GM18508 (cell line): ENCODE measurements around the gene HHAT.

Source experiments
- ATAC-seq: cut with Tn5 transposase; IDR thresholded peaks from one replicate; pipeline ENCODE4 v1.9.1; 2021; ENCODE audit warnings: moderate number of reproducible peaks; ENCODE audit not compliant: insufficient read depth, unreplicated experiment

HHAT gene

GRCh38 chr1:210621712-210622111, 293.0 kb downstream of the HHAT start:
- ATAC-seq: no peak

GRCh38 chr1:210624722-210625121, 296.0 kb downstream of the HHAT start:
- ATAC-seq: no peak

GRCh38 chr1:210625715-210626114, 297.0 kb downstream of the HHAT start:
- no peak for ATAC-seq

GRCh38 chr1:210626341-210626740, 297.6 kb downstream of the HHAT start:
- ATAC-seq: no peak

GRCh38 chr1:210627755-210628154, 299.1 kb downstream of the HHAT start:
- ATAC-seq: no peak

GRCh38 chr1:210629276-210629675, 300.6 kb downstream of the HHAT start:
- no peak for ATAC-seq

GRCh38 chr1:210631399-210631798, 302.7 kb downstream of the HHAT start:
- ATAC-seq: no peak

GRCh38 chr1:210633140-210633539, 304.4 kb downstream of the HHAT start:
- no peak for ATAC-seq

GRCh38 chr1:210633636-210634035, 304.9 kb downstream of the HHAT start:
- no peak for ATAC-seq

GRCh38 chr1:210635108-210635507, 306.4 kb downstream of the HHAT start:
- no peak for ATAC-seq

GRCh38 chr1:210641582-210641981, 312.9 kb downstream of the HHAT start:
- no peak for ATAC-seq

GRCh38 chr1:210645582-210646257, 317.0 kb downstream of the HHAT start:
- ATAC-seq: no peak

GRCh38 chr1:210646258-210646616, 317.5 kb downstream of the HHAT start:
- no peak for ATAC-seq

- no peak for ATAC-seq
Observed at GRCh38 chr1:210647406-210648333, 319.0 kb downstream of the HHAT start.

GRCh38 chr1:210648588-210649269, 320.0 kb downstream of the HHAT start:
- ATAC-seq: no peak

- no peak for ATAC-seq
Observed at GRCh38 chr1:210650403-210650802, 321.7 kb downstream of the HHAT start.

GRCh38 chr1:210652329-210652954, 323.7 kb downstream of the HHAT start:
- ATAC-seq: no peak

- ATAC-seq: no peak
Observed at GRCh38 chr1:210653771-210654170, 325.1 kb downstream of the HHAT start.

GRCh38 chr1:210654176-210654981, 325.7 kb downstream of the HHAT start:
- no peak for ATAC-seq

- ATAC-seq: no peak
Observed at GRCh38 chr1:210655511-210655910, 326.8 kb downstream of the HHAT start.
